Fibroblast of lung (primary cell): ENCODE results near the gene WEE2. TPM values are rescaled to one million over a fixed set of nuclear protein-coding genes. Genes with fewer than 3 reads are reported as not detected.

Source experiments
- DNase-seq, 2 donors: peaks; one replicate each; pipeline versions ENCODE4 v3.0.0 to v3.0.0-alpha.2; 2010; ENCODE audit warnings: low read depth in 2 of 2
- H2AFZ ChIP-seq: 2 replicates; pipeline ENCODE4 v1.5.1; 2012; ENCODE audit warnings: low read length, control low read depth, inconsistent platforms
- H3K27ac ChIP-seq: 2 replicates; pipeline ENCODE4 v1.5.1; 2011; ENCODE audit warnings: low read length, control low read depth; ENCODE audit not compliant: insufficient read depth
- H3K27me3 ChIP-seq: 2 replicates; pipeline ENCODE4 v1.5.1; 2011; ENCODE audit warnings: mild to moderate bottlenecking, low read length; ENCODE audit not compliant: control insufficient read depth, insufficient read depth
- H3K36me3 ChIP-seq: 2 replicates; pipeline ENCODE4 v1.5.1; 2011; ENCODE audit warnings: low read length; ENCODE audit not compliant: control insufficient read depth, insufficient read depth
- H3K4me1 ChIP-seq: 2 replicates; pipeline ENCODE4 v1.5.1; 2011; ENCODE audit warnings: low read length; ENCODE audit not compliant: control insufficient read depth, insufficient read depth; ENCODE audit errors: extremely low read depth
- H3K4me2 ChIP-seq: 2 replicates; pipeline ENCODE4 v1.5.1; 2011; ENCODE audit warnings: low read length, control low read depth; ENCODE audit not compliant: insufficient read depth; ENCODE audit errors: extremely low read depth
- H3K4me3 ChIP-seq, 4 experiments: fragments of 200-600 bp in 1 of 4; sonication (generic) in 1 of 4; replicated peaks in 1 of 4; 2 replicates each; pipeline ENCODE4 v1.5.1; 2011 to 2016; ENCODE audit warnings: low read length in 4 of 4, low read depth in 3 of 4, mild to moderate bottlenecking in 3 of 4, control low read depth in 2 of 4, inconsistent platforms in 1 of 4, mixed read lengths in 1 of 4; ENCODE audit not compliant: insufficient read depth in 1 of 4; ENCODE audit errors: control extremely low read depth in 1 of 4
- H3K79me2 ChIP-seq: 2 replicates; pipeline ENCODE4 v1.5.1; 2012; ENCODE audit warnings: mild to moderate bottlenecking, low read length, inconsistent platforms; ENCODE audit not compliant: control insufficient read depth, insufficient read depth
- H3K9ac ChIP-seq: 2 replicates; pipeline ENCODE4 v1.5.1; 2011; ENCODE audit warnings: mild to moderate bottlenecking, low read length, control low read depth; ENCODE audit not compliant: insufficient read depth
- H3K9me3 ChIP-seq: 2 replicates; pipeline ENCODE4 v1.5.1; 2012; ENCODE audit warnings: low read depth, low read length; ENCODE audit not compliant: control insufficient read depth, insufficient read depth
- H4K20me1 ChIP-seq: 2 replicates; pipeline ENCODE4 v1.5.1; 2011; ENCODE audit warnings: low read length; ENCODE audit not compliant: control insufficient read depth, insufficient read depth; ENCODE audit errors: extremely low read depth
- CTCF ChIP-seq, 2 donors: IDR thresholded peaks in 1 of 2; conservative IDR thresholded peaks in 1 of 2; 1 replicate in 1 of 2; 2 replicates in 1 of 2; pipeline ENCODE4 v1.5.1; 2011 to 2012; ENCODE audit warnings: low read length in 2 of 2, control low read depth in 1 of 2, inconsistent platforms in 1 of 2, low read depth in 1 of 2, mild to moderate bottlenecking in 1 of 2
- EZH2 ChIP-seq: IDR thresholded peaks from 2 replicates; pipeline ENCODE4 v1.5.1; 2012; ENCODE audit warnings: low read length, control low read depth, mild to moderate bottlenecking; ENCODE audit errors: missing control alignments
- polyA plus RNA-seq, 2 donors: library from polyadenylated mRNA; depleted of rRNA in 1 of 2; stranded (reverse) in 1 of 2; unstranded in 1 of 2; fragments of >200 nt; gene quantifications; 2 replicates each; pipeline ENCODE4 v1.2.1, GENCODE V29; 2011 to 2012; ENCODE audit warnings: missing spikeins in 1 of 2
- total RNA-seq: library from RNA; depleted of rRNA; stranded (reverse); fragments of >200 nt; gene quantifications from 2 replicates; pipeline ENCODE4 v1.2.1, GENCODE V29; 2014

The WEE2 gene
- total and polyA plus RNA-seq, 2 donors (not counting 1 experiment from before 2014, with no cell fraction given): not detected

GRCh38 chr7:141739250-141739649 lies 31.1 kb downstream of the WEE2 start:
- DNase-seq: no peak
- Histone ChIP-seq H3K36me3 (peaks cover 8% of the 10 kb centered on the region), H4K20me1 (no peaks in the 10 kb centered on the region), H3K4me1 (no peaks in the 10 kb centered on the region), H3K9me3 (no peaks in the 10 kb centered on the region), H2AFZ (no peak overlapping the region), H3K4me3 (peak overlapping the region; percentile 62 to 95 (median 82)), H3K27me3 (no peaks in the 10 kb centered on the region), H3K4me2 (peak overlapping the region; percentile 84), H3K79me2 (peaks cover 30% of the 10 kb centered on the region), H3K27ac (no peak overlapping the region), H3K9ac (no peak overlapping the region)
- TF ChIP-seq CTCF (conservative IDR thresholded peaks at IDR 0.05 in 1 of 2, IDR thresholded peaks at IDR 0.05 in 1 of 2; ENCODE audit: low read depth in 1 of 2, low read length in 2 of 2) (no peak), EZH2 (no peak)

GRCh38 chr7:141742229-141742628 lies 34.1 kb downstream of the WEE2 start:
- H3K4me3 ChIP-seq: no peak overlapping the region
- no peak overlapping the region for H2AFZ ChIP-seq
- peaks cover 11% of the 10 kb centered on the region for H3K36me3 ChIP-seq
- TF ChIP-seq CTCF (conservative IDR thresholded peaks at IDR 0.05 in 1 of 2, IDR thresholded peaks at IDR 0.05 in 1 of 2; ENCODE audit: low read depth in 1 of 2, low read length in 2 of 2) (no peak), EZH2 (no peak)
- H3K9ac ChIP-seq: no peak overlapping the region
- no peaks in the 10 kb centered on the region for H4K20me1 ChIP-seq
- peak in 1 of 2 donors; percentile 6 for DNase-seq
- H3K9me3 ChIP-seq: no peaks in the 10 kb centered on the region
- H3K27ac ChIP-seq: no peak overlapping the region
- no peaks in the 10 kb centered on the region for H3K27me3 ChIP-seq
- no peak overlapping the region for H3K4me2 ChIP-seq
- no peaks in the 10 kb centered on the region for H3K4me1 ChIP-seq
- H3K79me2 ChIP-seq: peaks cover 30% of the 10 kb centered on the region

GRCh38 chr7:141744131-141744530 lies 36.0 kb downstream of the WEE2 start:
- no peaks in the 10 kb centered on the region for H4K20me1 ChIP-seq
- peaks cover 11% of the 10 kb centered on the region for H3K36me3 ChIP-seq
- H3K9me3 ChIP-seq: no peaks in the 10 kb centered on the region
- H2AFZ ChIP-seq: no peak overlapping the region
- no peak for TF ChIP-seq EZH2
- TF ChIP-seq CTCF (conservative IDR thresholded peaks at IDR 0.05 in 1 of 2, IDR thresholded peaks at IDR 0.05 in 1 of 2; ENCODE audit: low read depth in 1 of 2, low read length in 2 of 2): no peak
- H3K27ac ChIP-seq: no peak overlapping the region
- H3K4me3 ChIP-seq: no peak overlapping the region
- no peak for DNase-seq
- H3K9ac ChIP-seq: no peak overlapping the region
- no peak overlapping the region for H3K4me2 ChIP-seq
- H3K4me1 ChIP-seq: no peaks in the 10 kb centered on the region
- H3K27me3 ChIP-seq: no peaks in the 10 kb centered on the region
- peaks cover 20% of the 10 kb centered on the region for H3K79me2 ChIP-seq
